Mesodermal cell (in vitro differentiated cells): ENCODE results near the gene ST7.
"Not testable (repeated sequence)": the region's sequence is repeated elsewhere in the genome, so short reads cannot be mapped to it uniquely, and the experiment has no call there.

Source experiments
- H3K27ac ChIP-seq: 2 replicates; pipeline ENCODE4 v1.7.0; 2013; ENCODE audit warnings: mild to moderate bottlenecking, low read depth, low read length, moderate library complexity; ENCODE audit not compliant: severe bottlenecking
- H3K36me3 ChIP-seq: 2 replicates; pipeline ENCODE4 v1.7.1; 2013; ENCODE audit warnings: mild to moderate bottlenecking, low read length, moderate library complexity; ENCODE audit not compliant: control insufficient read depth, insufficient read depth
- H3K4me1 ChIP-seq: one replicate; pipeline ENCODE4 v1.7.1; 2013; ENCODE audit warnings: mild to moderate bottlenecking, low read length; ENCODE audit not compliant: insufficient read depth, control insufficient read depth, poor library complexity, severe bottlenecking
- H3K4me3 ChIP-seq: 2 replicates; pipeline ENCODE4 v1.7.0; 2013; ENCODE audit warnings: low read length, control low read depth, mild to moderate bottlenecking; ENCODE audit not compliant: insufficient read depth, poor library complexity, severe bottlenecking; ENCODE audit errors: extremely low read depth
- H3K9me3 ChIP-seq: 2 replicates; pipeline ENCODE4 v1.7.1; 2013; ENCODE audit warnings: mild to moderate bottlenecking, low read length, moderate library complexity; ENCODE audit not compliant: control insufficient read depth
- WGBS, 2 experiments: methylation state at CpG; one replicate each; pipeline ENCODE4 v1.1.5; 2013; ENCODE audit warnings: missing lambda C conversion rate in 2 of 2; ENCODE audit not compliant: insufficient coverage in 2 of 2; 5-methylcytosine and 5-hydroxymethylcytosine counted together

The ST7 gene

GRCh38 chr7:116929914-116930913 lies 23.1 kb upstream of the ST7 start:
- Histone ChIP-seq H3K9me3 (no peaks in the 10 kb centered on the region), H3K4me3 (no peak overlapping the region), H3K36me3 (no peaks in the 10 kb centered on the region), H3K4me1 (no peaks in the 10 kb centered on the region), H3K27ac (peak overlapping the region; percentile 23)
- 39 to 41% methylated on average over 22 to 23 of the region's 25 CpGs for WGBS, 2 experiments

DNA sequence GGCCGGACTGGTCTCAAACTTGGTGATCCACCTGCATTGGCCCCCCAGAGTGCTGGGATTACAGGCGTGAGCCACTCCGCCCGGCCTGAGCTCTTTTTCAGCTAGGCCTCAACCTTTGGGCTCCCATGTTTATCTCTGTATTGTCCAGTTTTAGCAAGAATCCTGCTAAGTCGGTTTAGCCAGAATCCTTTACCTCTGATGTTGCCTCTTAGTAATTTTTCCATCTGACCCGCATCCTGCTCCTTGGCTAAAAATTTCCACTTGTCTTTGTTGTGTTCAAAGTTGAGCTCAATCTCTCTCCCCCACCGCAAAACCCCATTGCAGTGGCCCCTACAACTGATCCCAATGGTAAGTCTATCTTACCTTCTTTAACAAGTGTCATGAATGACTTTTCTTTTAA lies 20.7 kb upstream of the ST7 start:
- Histone ChIP-seq H3K27ac (no peak overlapping the region), H3K36me3 (no peaks in the 10 kb centered on the region), H3K4me1 (no peaks in the 10 kb centered on the region), H3K4me3 (no peak overlapping the region), H3K9me3 (no peaks in the 10 kb centered on the region)
- WGBS, 2 experiments, result 97% methylated on average over 7 of the region's 7 CpGs

DNA sequence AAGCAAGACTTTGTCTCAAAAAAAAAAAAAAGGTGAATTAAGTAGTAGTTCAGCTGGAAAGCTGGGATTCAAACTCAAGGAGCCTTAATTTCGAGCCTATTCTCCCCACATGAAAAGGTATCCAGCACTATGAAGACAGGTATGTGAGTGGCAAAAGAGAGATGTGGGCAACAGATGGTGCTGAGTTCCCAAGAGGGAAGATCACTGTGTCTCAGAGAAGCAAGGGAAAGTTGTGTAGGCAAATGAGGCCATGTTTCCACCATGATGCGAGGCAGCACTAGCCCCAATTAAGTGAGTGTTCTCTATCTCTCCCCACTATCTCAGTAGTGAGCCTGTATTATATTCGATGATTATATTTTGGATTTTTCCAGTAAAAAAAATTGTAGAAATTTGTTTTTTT lies 19.8 kb upstream of the ST7 start:
- Histone ChIP-seq H3K4me1 (no peaks in the 10 kb centered on the region), H3K4me3 (no peak overlapping the region), H3K36me3 (no peaks in the 10 kb centered on the region), H3K27ac (no peak overlapping the region), H3K9me3 (no peaks in the 10 kb centered on the region)
- WGBS, 2 experiments, result 83 to 86% methylated on average over 1 of the region's 3 CpGs

DNA sequence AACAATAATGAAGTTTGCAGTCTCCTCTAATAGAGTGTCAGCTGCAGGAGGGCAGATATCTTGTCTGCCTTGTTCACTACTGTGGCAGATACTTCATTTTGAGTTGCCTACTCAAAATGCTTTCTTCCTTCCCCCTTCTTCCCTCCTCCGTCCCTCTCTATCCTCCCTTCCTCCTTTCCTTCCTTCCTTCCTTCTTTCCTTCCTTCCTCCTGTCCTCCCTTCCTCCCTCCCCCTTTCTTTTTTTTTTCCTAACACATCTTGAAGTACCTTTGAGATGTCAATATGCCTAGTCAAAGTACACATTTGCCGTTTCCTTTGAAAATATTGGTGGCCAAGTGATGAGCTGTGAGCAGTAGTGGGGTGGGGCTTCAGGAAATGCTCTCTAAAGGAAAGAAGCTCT lies 18.7 kb upstream of the ST7 start:
- Histone ChIP-seq H3K4me3 (no peak overlapping the region), H3K4me1 (no peaks in the 10 kb centered on the region), H3K36me3 (no peaks in the 10 kb centered on the region), H3K27ac (no peak overlapping the region), H3K9me3 (no peaks in the 10 kb centered on the region)
- WGBS, 2 experiments, result 83% methylated on average over 1 of the region's 2 CpGs; no CpG with 5 or more reads in 1 of the 2 experiments

DNA sequence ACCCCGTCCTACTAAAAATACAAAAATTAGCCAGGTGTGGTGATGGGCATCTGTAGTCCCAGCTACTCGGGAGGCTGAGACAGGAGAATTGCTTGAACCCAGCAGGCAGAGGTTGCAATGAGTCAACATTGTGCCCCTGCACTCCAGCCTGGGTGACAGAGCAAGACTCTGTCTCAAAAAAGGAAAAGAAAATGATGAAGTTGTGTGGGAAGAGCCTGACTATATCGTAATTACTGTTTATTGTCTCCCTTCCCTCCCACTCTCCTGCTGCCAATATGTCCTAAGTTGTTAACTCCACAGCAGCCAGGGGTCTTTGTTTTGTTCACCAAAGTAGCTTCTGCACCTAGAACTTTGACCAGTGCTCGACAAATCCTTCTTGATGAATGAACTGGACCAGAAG lies 16.5 kb upstream of the ST7 start:
- H3K4me3 ChIP-seq, H3K9me3 ChIP-seq, H3K27ac ChIP-seq, H3K4me1 ChIP-seq, H3K36me3 ChIP-seq: not testable (repeated sequence)
- WGBS, 2 experiments, result 79 to 92% methylated on average over 3 of the region's 4 CpGs

DNA sequence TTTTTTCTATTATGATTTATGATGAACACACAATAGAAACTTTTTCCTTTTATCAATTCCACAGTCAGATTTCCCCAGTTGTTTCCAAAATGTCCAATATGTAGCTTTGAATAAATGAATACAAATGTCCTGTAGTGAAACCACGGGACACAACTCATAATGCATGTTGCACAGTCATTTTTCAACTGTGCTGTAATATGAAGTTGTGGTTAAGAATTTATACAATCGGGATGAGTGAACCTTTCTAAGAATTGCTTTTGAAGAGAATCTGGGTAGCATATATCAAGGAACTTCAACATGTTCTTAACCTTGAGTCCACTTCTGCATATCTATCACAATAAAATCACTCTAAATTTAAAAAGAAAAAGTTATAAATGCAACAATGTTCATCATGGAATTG lies 14.6 kb upstream of the ST7 start:
- Histone ChIP-seq H3K4me3 (no peak overlapping the region), H3K9me3 (no peaks in the 10 kb centered on the region)
- no CpG with 5 or more reads among the region's 2 CpGs for WGBS, 2 experiments

DNA sequence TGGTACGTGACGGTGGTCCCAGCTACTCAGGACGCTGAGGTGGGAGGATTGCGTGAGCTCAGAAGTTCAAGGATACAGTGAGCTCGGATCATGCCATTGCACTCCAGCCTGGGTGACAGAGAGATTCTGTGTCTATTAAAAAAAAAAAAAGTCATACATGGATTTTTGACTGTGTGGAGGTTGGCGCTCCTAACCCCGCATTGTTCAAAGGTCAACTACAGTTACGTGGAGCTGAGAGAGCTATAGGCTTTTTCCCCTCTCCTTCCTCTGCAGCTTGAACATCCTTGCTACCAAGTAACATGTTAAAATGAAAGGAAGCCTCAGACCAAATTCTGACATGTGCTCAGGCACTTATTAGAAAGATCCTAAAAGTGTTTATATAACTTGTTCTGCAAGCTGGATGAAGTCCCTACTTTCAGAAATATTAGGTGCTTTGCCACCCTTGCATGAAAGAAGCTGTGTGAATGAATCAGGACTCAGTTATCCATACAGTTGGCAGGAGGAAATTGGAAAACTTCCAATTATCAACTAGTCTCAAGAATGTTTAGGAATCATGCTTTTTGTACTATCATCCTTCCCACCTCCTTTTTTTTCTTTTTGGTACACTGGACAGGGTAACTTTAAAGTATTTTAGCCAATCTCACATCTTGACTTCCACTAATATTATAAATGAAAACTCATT lies 12.5 kb upstream of the ST7 start:
- Histone ChIP-seq H3K4me3 (no peak overlapping the region), H3K36me3 (no peaks in the 10 kb centered on the region), H3K9me3 (no peaks in the 10 kb centered on the region), H3K4me1 (no peaks in the 10 kb centered on the region), H3K27ac (no peak overlapping the region)
- WGBS, 2 experiments, result 95% methylated on average over 7 of the region's 8 CpGs

More for the DNA sequence above, 14.6 kb upstream of the ST7 start:
- Histone ChIP-seq H3K36me3 (no peaks in the 10 kb centered on the region), H3K27ac (no peak overlapping the region), H3K4me1 (no peaks in the 10 kb centered on the region)

DNA sequence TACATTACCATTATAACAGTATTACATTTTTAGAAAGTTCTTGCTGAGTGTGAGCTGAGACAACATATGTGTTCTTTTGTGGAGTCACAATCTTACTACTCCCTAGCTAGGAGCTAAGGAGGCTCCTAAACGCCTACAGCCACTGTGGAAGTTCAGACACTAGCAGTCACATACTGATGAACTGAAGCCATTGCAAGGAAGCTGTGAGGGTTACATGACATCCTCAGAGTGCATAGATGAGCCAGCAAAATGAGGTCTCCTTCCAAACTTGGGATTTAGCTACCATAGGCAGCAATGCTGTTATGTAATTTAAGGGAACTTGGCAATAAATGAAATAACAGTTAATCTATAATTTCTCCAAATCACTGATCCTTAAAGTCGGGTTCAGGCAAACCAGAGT lies 10.8 kb upstream of the ST7 start:
- Histone ChIP-seq H3K4me3 (no peak overlapping the region), H3K4me1 (no peaks in the 10 kb centered on the region), H3K36me3 (no peaks in the 10 kb centered on the region), H3K27ac (no peak overlapping the region), H3K9me3 (no peaks in the 10 kb centered on the region)
- WGBS, 2 experiments, result no CpG with 5 or more reads among the region's 2 CpGs

DNA sequence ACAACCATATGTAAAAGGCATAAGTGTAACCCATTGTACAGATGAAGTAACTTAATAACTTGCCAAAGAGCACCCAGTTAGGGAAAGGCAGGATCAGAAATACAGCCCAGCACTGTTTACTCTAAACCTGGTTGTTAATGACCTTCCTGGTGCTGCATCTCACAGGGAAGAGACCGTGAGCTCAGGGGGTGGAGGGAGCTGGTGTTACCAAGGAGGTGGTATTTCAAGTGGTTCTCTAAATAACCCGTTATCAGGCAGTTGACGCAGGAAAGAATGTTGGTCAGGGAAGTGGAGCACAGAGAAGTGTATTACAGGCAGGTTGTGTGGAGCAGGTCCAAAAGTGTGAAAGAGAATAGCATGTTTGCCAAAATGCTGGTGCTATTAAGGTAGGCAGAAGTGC lies 4.4 kb upstream of the ST7 start:
- Histone ChIP-seq H3K36me3 (no peaks in the 10 kb centered on the region), H3K9me3 (no peaks in the 10 kb centered on the region), H3K4me3 (no peak overlapping the region), H3K4me1 (peaks cover 16% of the 10 kb centered on the region), H3K27ac (no peak overlapping the region)
- 59 to 61% methylated on average over 2 to 3 of the region's 3 CpGs for WGBS, 2 experiments

DNA sequence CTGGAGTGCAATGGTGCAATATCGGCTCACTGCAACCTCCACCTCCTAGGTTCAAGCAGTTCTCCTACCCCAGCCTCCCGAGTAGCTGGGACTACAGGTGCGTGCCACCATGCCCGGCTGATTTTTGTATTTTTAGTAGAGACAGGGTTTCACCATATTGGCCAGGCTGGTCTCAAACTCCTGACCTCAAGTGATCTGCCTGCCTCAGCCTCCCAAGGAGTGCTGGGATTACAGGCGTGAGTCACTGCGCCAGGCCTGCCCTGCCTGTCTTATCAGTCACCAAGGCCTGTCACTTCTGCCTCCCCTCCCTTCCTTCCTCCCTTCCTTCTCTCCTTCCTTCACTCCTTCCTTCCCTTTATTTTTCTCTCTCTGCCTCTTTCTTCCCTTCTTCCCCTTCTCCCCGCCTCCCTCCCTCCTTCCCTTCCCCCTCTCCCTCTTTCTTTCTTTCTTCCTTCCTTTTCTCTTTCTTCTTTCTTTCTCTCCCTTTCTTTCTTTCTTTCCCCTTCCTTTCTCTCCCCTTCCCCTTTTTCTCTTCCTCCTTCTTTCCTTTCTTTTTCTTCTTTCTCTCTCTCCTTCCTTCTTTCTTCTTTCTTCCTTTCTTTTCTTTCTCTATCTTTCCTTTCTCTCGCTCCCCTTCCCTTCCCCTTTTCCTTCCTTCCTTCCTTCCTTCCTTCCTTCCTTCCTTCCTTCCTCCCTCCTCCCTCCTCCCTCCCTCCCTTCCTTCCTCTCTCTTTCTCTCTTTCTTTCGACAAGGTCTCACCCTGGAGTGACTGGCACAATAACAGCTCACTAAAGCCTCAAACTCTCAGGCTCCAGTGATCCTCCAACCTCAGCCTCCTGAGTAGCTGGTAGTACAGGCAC lies 3.1 kb upstream of the ST7 start:
- Histone ChIP-seq H3K4me3 (no peak overlapping the region), H3K4me1 (peaks cover 16% of the 10 kb centered on the region), H3K9me3 (no peaks in the 10 kb centered on the region), H3K36me3 (no peaks in the 10 kb centered on the region), H3K27ac (peak overlapping the region; percentile 64)
- WGBS, 2 experiments, result 97 to 98% methylated on average over 5 to 7 of the region's 9 CpGs
